Astrocyte of the cerebellum (primary cell): ENCODE results near the gene GANAB.
"Not testable (repeated sequence)": the region's sequence is repeated elsewhere in the genome, so short reads cannot be mapped to it uniquely, and the experiment has no call there.

Source experiments
- DNase-seq: peaks from one replicate; pipeline ENCODE4 v3.0.0-alpha.2; 2011; ENCODE audit warnings: low read depth
- H3K4me3 ChIP-seq: 2 replicates; pipeline ENCODE4 v1.5.1; 2011; ENCODE audit warnings: mild to moderate bottlenecking, low read depth, low read length, moderate library complexity
- in situ Hi-C: cut with HindIII; loops from 2 replicates; pipeline ENCODE4 v1.10.0; 2017; ENCODE audit warnings: low sequenced_read_pairs
- TF ChIP-seq, protein P1 (sequence below): IDR thresholded peaks from 2 replicates; pipeline ENCODE4 v1.5.1; 2012; ENCODE audit warnings: low read length, low read depth, moderate library complexity, mild to moderate bottlenecking; ENCODE audit errors: missing control alignments

GANAB gene

DNA sequence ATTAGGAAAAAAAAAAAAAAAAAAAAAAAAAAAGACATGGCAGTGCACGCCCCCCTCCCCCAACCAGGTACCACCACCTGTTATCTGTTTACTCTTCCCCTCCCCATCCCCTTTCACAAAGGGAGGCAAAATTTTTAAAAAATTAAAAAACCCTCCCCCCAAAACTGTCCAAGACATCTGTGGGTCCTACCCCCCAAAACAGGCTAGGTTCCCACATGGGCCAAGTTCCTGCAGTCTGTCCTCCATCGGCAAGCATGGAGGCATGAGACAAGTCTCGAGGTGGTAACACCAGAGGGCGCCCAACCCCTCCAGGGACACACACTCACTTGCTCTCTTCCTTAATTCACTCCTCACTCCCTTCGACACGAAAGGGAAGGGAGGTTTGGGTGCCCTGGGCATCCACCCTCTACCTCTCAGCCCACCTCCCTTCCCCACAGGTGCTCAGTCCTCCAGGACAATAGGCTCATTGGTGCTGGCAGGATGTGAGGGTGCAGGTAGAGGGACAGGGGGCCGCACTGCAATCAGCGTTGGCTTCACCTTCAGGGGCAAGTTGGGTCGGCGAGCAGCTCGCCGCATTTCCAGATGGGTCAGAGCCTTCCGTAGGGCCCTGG is 52.9 kb downstream of the GANAB start:
- TF ChIP-seq, protein P1, sequence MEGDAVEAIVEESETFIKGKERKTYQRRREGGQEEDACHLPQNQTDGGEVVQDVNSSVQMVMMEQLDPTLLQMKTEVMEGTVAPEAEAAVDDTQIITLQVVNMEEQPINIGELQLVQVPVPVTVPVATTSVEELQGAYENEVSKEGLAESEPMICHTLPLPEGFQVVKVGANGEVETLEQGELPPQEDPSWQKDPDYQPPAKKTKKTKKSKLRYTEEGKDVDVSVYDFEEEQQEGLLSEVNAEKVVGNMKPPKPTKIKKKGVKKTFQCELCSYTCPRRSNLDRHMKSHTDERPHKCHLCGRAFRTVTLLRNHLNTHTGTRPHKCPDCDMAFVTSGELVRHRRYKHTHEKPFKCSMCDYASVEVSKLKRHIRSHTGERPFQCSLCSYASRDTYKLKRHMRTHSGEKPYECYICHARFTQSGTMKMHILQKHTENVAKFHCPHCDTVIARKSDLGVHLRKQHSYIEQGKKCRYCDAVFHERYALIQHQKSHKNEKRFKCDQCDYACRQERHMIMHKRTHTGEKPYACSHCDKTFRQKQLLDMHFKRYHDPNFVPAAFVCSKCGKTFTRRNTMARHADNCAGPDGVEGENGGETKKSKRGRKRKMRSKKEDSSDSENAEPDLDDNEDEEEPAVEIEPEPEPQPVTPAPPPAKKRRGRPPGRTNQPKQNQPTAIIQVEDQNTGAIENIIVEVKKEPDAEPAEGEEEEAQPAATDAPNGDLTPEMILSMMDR, result peak; percentile 71
- H3K4me3 ChIP-seq, result no peak overlapping the region
- in situ Hi-C loops, result no loop called here
- DNase-seq, result no peak

DNA sequence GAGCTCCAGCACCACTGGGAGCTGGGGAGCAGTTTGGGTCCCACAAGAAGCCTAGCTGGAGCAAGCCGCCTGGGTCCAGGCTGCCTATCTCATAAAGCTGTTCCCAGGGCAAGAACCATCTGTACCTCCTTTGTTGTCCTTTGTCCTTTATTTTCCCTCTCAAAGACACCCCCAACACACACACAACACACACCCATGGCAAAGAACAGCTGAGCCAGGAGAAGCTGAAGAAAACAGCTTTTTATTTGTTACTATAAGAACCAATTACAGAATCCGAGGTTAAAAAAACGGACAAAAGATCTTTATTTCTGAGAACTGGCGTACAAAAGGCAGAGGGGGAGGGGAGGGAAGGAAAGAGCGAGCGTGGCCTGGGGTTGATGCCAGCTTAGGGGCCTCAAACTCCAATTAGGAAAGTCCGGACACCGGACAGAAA is 53.4 kb downstream of the GANAB start:
- TF ChIP-seq, protein P1, result no peak
- in situ Hi-C loops, result no loop called here
- H3K4me3 ChIP-seq, result no peak overlapping the region
- no peak for DNase-seq

DNA sequence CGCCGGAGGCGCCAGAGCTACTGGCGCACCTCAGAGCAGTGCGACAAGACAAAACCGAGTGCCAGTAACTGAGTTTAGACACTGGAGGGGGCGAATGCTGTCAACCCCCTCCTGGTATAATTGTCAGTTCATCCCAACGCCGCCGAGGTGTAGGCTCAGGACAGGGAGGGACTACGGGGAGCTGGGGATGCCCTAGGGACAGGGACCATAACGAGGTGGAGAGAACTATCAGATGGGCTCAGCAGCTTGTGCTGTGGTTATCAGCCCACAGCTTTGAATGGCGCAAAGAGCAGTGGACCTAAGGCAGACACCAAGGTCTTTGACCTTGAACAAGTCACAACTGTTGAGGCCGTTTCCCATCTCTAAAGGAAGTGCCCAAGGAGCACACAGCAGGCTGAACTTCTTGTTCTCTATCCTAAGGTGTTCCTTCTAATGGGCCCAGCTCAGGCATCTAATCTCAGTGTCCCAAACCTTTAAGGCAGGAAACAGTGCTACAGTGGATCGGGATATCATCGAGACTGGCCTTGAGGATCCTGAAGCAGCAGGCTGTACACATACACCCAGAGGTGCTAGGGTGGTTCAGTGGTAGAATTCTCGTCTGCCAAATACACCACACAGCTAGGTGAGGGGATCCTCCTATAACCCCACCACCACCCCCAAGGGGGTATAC is 54.1 kb downstream of the GANAB start:
- no peak for DNase-seq
- in situ Hi-C loops, result no loop called here
- TF ChIP-seq, protein P1, result no peak
- peak overlapping the region; percentile 79 for H3K4me3 ChIP-seq

DNA sequence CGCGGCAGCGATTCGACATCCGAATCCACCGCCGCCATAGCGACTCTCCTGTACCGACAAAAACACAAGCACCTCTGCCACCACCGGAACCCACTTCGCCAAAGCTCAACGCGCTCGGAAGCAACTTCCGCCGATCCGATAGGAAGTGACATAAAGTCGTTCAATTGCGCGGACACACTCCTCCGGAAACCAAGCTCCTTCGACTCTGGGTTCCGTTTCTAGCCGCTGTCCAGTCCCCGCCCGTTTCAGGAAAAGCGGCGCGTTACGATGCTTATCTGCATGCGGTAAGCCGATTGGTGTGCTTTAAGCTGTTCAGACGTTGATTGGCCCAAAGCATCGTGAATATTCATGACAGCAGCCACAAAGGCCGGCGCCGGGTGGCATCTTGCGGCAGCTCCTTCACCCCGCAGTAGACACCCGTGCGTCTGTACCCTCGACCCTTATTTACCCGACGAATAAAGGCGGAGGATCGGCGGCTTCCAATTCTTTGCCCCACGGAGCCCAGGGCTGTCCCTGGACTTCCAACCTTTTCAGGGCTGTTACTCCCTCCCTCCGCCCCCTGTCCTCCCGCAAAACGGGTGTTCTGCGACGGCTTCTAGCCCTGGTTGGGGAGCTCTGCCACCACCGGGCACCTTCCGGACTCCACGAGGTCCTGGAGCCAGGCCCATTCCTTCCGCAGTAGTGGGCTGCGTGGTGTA is 54.8 kb downstream of the GANAB start, which contains the start of gene TUT1:
Gene TUT1, minus strand, starts transcription at position 76 of the 698 bp plus-strand sequence. Its CDS starts 38 bp downstream, at position 38.
- TF ChIP-seq, protein P1, result no peak
- peak within 1 kb of the TSS; percentile 79 for H3K4me3 ChIP-seq
- DNase-seq, result peak; percentile 99
- in situ Hi-C loops, result no loop called here

DNA sequence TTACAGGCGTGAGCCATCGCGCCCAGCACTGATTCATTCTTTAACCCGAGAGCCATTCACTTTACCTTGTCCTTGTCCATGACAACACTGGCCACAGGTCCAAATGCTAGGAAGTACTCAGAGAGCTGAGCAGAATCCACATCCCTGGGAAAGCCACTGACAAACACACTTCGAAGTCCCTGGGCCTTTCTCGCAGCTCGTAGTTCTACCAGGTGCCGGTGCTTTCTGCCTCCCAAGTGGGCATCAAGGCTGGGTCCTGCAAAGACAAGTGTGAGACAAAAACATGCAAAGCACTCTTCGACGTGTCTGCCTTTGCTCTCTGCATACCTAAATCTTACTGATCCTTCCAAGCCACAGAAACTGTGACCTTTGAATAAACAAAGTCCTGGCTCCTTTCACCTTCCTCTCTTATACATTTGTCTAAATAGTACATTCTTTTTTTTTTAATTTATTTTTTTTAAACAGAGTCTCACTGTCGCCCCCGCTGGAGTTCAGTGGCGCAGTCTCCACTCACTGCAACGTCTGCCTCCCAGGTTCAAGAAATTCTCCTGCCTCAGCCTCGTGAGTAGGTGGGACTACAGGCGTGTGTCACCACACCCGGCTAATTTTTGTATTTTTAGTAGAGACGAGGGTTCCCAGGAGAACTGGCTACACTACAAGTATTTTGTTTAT is 57.3 kb downstream of the GANAB start:
- H3K4me3 ChIP-seq, result no peak overlapping the region
- TF ChIP-seq, protein P1, result peak; percentile 47
- in situ Hi-C loops, result no loop called here
- DNase-seq, result no peak

DNA sequence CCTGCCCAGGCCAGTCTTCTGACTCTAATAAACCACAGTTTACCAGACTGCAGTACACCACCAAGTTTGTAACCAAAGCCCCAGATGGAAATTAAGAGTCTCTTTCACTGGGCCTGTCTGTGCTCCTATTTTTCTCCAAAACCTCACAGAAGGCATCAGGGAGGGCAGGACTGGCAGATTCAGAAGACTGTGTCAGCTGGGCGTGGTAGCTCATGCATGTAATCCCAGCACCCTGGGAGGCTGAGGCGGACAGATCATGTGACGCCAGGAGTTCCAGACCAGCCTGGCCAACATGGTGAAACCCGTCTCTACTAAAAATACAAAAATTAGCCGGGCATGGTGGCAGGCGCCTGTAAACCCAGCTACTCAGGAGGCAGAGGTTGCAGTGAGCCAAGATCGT is 61.1 kb downstream of the GANAB start:
- DNase-seq, in situ Hi-C loops, H3K4me3 ChIP-seq: not testable (repeated sequence)

DNA sequence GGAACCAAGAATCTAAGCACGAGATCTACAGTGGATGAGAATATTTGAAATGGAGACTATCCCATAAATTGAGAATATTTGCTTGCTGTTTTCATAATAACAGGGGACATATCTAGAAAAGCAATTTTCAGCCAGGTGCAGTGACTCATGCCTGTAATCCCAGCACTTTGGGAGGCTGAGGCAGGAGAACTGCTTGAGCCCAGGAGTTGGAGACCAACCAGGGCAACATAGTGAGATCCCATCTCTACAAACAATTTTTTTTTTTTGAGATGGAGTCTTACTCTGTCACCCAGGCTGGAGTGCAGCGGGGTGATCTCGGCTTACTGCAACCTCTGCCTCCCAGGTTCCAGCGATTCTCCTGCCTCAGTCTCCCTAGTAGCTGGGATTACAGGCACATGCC is 64.7 kb downstream of the GANAB start:
- DNase-seq, in situ Hi-C loops, H3K4me3 ChIP-seq: not testable (repeated sequence)
